ENCODE results near the gene ALPL. TPM values are rescaled to one million over a fixed set of nuclear protein-coding genes. Genes with fewer than 3 reads are reported as not detected.

Gene ALPL
- total RNA-seq, 1 experiment from 2014 or later, result 84.8 TPM

GRCh38 chr1:21494196-21494595, 15.0 kb upstream of the ALPL start:
- Histone ChIP-seq H2AFZ (ENCODE audit: low read length) (no peak overlapping the region), H4K20me1 (ENCODE audit: control insufficient read depth, insufficient read depth, insufficient read length) (no peaks in the 10 kb centered on the region), H3K56ac (ENCODE audit: insufficient read length, low read depth, low read length) (no peak overlapping the region), H3K18ac (ENCODE audit: insufficient read length, low read depth, low read length) (no peak overlapping the region), H3K23ac (ENCODE audit: insufficient read length, low read depth, low read length) (no peak overlapping the region), H2BK12ac (ENCODE audit: insufficient read length, low read depth, low read length) (no peak overlapping the region), H2BK15ac (ENCODE audit: low read depth, low read length) (no peak overlapping the region), H4K8ac (replicated peaks; ENCODE audit: insufficient read length, low read depth, low read length) (no peak overlapping the region), H3T11ph (ENCODE audit: low read length) (no peak overlapping the region), H4K91ac (ENCODE audit: insufficient read length, low read depth, low read length) (no peak overlapping the region), H3K27me3 (ENCODE audit: insufficient read depth, low read length) (peaks cover 2% of the 10 kb centered on the region; the same call in 1 of the 2 replicates), H2BK120ac (ENCODE audit: low read depth, low read length, poor library complexity, severe bottlenecking) (no peak overlapping the region), H3K4ac (ENCODE audit: low read depth, low read length) (no peak overlapping the region), H3K4me2 (ENCODE audit: insufficient read depth, insufficient read length, low read length) (no peak overlapping the region), H2BK20ac (ENCODE audit: low read depth, low read length, poor library complexity, severe bottlenecking) (no peak overlapping the region), H3K79me2 (ENCODE audit: insufficient read depth, low read length) (no peaks in the 10 kb centered on the region), H3K4me1 (ENCODE audit: insufficient read depth, low read length) (peaks cover 2% of the 10 kb centered on the region; the same call in 1 of the 2 replicates), H3K14ac (ENCODE audit: insufficient read depth, low read length) (no peak overlapping the region), H3K79me1 (ENCODE audit: insufficient read depth, low read depth, low read length, poor library complexity, severe bottlenecking) (no peaks in the 10 kb centered on the region), H2BK5ac (ENCODE audit: insufficient read length, low read length) (no peak overlapping the region), H3K23me2 (ENCODE audit: insufficient read length, low read depth, low read length, poor library complexity, severe bottlenecking) (no peaks in the 10 kb centered on the region), H2AK5ac (ENCODE audit: insufficient read length, low read length) (no peak overlapping the region), H3K27ac (ENCODE audit: insufficient read length, low read depth, low read length) (no peak overlapping the region), H3K9ac (ENCODE audit: extremely low read depth, insufficient read length, low read length) (no peak overlapping the region), H4K5ac (ENCODE audit: insufficient read length, low read depth, low read length) (no peak overlapping the region), H3K9me3 (ENCODE audit: control insufficient read depth, low read depth, low read length) (no peaks in the 10 kb centered on the region)
- no peak for DNase-seq
- no peak overlapping the region for H3K4me3 Mint-ChIP-seq
- no peak overlapping the region for H3K27ac Mint-ChIP-seq
- H3K36me3 Mint-ChIP-seq (ENCODE audit: insufficient read depth in 1 of 3, low read depth in 3 of 3), result peaks cover 0 to 8% (median 4%) of the 10 kb centered on the region in 3 experiments; a peak in 4 of 7 replicates
- H3K27me3 Mint-ChIP-seq (ENCODE audit: low read depth), result peaks cover 21% of the 10 kb centered on the region
- H3K9me3 Mint-ChIP-seq, result peaks cover 5 to 23% of the 10 kb centered on the region in 2 experiments
- H3K4me1 Mint-ChIP-seq, result peaks cover 16 to 32% of the 10 kb centered on the region in 2 experiments
- WGBS (ENCODE audit: extremely low coverage, insufficient read length, low lambda C conversion rate), result no CpG with 5 or more reads among the region's 6 CpGs
- no peak for TF ChIP-seq CTCF (conservative IDR thresholded peaks at IDR 0.05)
